IPS-11a (cell line): Measurements from ENCODE around the gene CATSPERB.
"Not testable (repeated sequence)": the region's sequence is repeated elsewhere in the genome, so short reads cannot be mapped to it uniquely, and the experiment has no call there.

Source experiments
- H3K4me3 ChIP-seq: one replicate; pipeline ENCODE4 v1.5.1; 2013; ENCODE audit warnings: low read depth, low read length, control low read depth

The CATSPERB gene

DNA sequence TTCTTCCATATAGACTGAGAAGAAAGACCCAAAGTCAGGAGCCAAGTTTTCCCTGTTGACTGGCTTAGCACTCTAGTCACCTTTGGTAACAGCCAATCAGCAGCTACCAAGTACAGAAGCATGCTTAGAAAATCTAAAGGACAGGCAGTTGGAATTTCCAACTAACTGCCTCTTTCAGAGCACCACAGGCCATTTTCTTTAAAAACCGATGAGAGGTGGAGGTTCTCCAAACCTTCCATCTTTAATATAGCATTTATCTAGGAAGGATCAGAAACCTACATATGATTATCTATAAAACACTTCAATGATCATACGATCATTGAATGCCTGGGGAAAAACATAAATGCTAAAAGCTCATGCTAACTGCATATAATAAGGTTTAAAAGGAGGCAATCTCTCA lies at the start of gene CATSPERB:
Gene CATSPERB, minus strand, starts transcription at position 101 of the 400 bp plus-strand sequence. CDS start 2,607 bp downstream, outside the sequence.
- no peak within 1 kb of the TSS for H3K4me3 ChIP-seq

GRCh38 chr14:91780452-91780851 lies 48.6 kb upstream of the CATSPERB start:
- no peak overlapping the region for H3K4me3 ChIP-seq

DNA sequence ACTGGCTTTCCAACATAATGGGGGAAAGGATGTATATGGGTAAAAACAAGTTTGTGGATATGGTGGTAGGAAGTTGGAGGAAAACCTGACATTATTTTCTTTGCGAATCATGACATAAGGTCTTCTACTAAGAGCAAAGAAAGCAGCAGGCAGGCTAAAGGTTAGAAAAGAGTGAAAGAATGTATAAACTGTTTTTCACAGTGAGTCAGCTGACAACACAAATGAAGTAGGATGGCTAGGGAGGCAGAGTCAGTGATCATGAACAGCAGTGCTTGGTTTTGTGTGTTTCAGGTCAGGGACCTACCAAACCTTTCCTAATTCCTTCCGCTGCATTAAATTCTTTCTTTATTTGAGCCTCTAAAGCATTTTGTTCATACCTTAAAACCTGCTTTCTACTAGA lies 46.3 kb upstream of the CATSPERB start:
- no peak overlapping the region for H3K4me3 ChIP-seq

GRCh38 chr14:91774140-91775096 lies 42.5 kb upstream of the CATSPERB start:
- no peak overlapping the region for H3K4me3 ChIP-seq

GRCh38 chr14:91770185-91770584 lies 38.3 kb upstream of the CATSPERB start:
- no peak overlapping the region for H3K4me3 ChIP-seq

- H3K4me3 ChIP-seq = no peak overlapping the region
These were observed 23.8 kb upstream of the CATSPERB start for GRCh38 chr14:91755570-91756295.

- H3K4me3 ChIP-seq = no peak overlapping the region
These were observed 22.9 kb upstream of the CATSPERB start for GRCh38 chr14:91754819-91755218.

DNA sequence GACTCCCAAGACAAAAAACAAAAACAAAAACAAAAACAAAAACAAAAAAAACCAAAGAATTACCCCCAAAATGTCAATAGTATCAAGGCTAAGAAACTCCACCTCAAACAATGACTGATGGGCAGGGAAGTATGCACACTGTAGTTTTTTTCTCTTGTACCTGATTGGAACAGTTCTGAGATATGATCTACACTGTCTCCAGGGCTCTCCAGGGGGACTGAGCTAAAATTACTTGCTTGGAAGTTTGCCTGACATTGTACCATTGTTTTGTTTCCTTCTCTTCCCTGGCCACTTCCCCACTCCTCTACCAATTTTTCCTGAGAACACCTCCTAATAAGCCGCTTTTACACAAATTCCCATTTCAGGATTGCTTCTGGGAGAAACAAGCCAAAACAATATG lies 22.3 kb upstream of the CATSPERB start:
- H3K4me3 ChIP-seq = no peak overlapping the region

DNA sequence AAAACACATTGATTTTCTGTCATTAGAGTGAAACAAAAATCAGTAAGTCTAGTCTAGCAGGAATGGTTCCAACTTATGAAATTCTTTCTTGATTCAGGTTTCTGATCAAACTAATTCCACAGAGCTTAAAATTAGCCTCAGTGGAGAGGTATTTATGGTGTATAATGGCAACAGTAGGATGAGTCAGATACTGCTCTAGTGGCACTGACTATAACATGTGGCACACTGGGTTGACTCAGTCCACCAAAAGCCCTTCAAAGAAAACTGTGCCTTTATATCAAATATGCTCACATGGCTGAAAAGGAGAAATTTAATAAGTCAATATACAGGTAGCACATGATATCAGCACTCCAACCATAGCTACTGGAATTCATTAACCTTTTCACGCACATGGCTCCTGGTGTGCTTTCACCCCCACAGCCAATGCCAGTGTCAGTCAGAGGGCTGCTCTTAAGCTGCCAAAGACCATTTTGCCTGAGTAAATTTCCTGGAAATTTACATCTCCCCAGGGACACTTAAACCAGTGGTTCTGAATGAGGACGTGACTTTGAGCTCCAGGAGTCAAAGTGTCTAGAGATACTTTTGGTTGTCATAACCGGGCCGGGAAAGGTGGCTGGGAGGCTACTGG lies 21.7 kb upstream of the CATSPERB start:
- no peak overlapping the region for H3K4me3 ChIP-seq

GRCh38 chr14:91752961-91753360 lies 21.1 kb upstream of the CATSPERB start:
- H3K4me3 ChIP-seq = no peak overlapping the region

GRCh38 chr14:91751719-91752118 lies 19.8 kb upstream of the CATSPERB start:
- no peak overlapping the region for H3K4me3 ChIP-seq

GRCh38 chr14:91750634-91751198 lies 18.8 kb upstream of the CATSPERB start:
- H3K4me3 ChIP-seq = no peak overlapping the region

- no peak overlapping the region for H3K4me3 ChIP-seq
These were observed 18.0 kb upstream of the CATSPERB start for GRCh38 chr14:91749868-91750267.

- no peak overlapping the region for H3K4me3 ChIP-seq
These were observed 16.2 kb upstream of the CATSPERB start for GRCh38 chr14:91748049-91748448.

GRCh38 chr14:91745344-91745743 lies 13.5 kb upstream of the CATSPERB start:
- H3K4me3 ChIP-seq = no peak overlapping the region

GRCh38 chr14:91744068-91744480 lies 12.2 kb upstream of the CATSPERB start:
- no peak overlapping the region for H3K4me3 ChIP-seq

DNA sequence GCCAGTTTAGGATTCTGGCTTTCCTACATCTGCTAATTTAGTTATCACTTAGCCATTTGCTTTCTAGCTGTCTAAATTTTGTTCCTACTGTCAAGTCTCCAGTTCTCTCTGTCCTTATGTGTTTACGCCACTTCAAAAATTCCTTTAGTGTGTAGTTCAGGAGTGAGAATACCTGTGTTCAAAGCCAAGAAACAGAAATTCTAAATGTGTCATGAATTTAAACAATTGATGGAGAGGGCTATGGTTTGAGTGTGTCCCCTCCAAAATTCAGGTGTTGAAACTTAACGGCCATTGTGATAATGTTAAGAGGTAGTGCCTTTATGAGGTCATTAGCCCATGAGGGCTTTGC lies 11.4 kb upstream of the CATSPERB start:
- H3K4me3 ChIP-seq = no peak overlapping the region

GRCh38 chr14:91742621-91743304 lies 10.9 kb upstream of the CATSPERB start:
- no peak overlapping the region for H3K4me3 ChIP-seq

DNA sequence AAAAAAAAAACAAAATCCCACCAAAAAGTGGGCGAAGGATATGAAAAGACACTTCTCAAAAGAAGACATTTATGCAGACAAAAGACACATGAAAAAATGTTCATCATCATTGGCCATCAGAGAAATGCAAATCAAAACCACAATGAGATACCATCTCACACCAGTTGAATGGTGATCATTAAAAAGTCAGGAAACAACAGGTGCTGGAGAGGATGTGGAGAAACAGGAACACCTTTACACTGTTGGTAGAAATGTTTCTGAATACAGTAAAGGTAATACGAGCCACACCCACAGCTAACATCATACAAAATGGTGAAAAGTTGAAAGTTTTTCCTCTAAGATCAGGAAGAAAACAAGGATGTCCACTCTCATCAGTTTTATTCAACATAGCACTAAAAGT lies 8.0 kb upstream of the CATSPERB start:
- not testable (repeated sequence) for H3K4me3 ChIP-seq

DNA sequence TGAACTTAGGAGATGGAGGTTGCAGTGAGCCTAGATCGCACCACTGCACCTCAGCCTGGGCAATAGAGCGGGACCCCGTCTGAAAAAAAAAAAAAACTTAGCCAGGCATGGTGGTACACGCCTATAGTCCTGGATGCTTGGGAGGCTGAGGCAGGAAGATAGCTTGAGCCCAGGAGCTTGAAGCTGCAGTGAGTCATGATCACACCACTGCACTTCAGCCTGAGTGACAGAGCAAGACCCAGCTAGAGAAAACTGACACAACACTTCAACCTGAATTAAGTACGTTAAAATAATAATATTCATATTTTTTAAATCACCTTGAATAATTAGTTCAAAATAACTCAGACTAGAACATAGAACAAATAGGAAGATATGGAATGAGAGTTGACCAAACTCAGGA lies 5.7 kb upstream of the CATSPERB start:
- no peak overlapping the region for H3K4me3 ChIP-seq
